ENCODE data around the gene LPCAT1. TPM values are rescaled to one million over a fixed set of nuclear protein-coding genes. Genes with fewer than 3 reads are reported as not detected.
"Not testable (repeated sequence)": the region's sequence is repeated elsewhere in the genome, so short reads cannot be mapped to it uniquely, and the experiment has no call there.

LPCAT1 gene
- total RNA-seq, 1 experiment from 2014 or later: 17.1 TPM

- Mint-ChIP-seq H3K27me3 (ENCODE audit: insufficient read depth, unreplicated experiment) (no peaks in the 10 kb centered on the region), H3K4me3 (ENCODE audit: unreplicated experiment) (no peak overlapping the region), H3K27ac (ENCODE audit: low read depth, unreplicated experiment) (no peak overlapping the region), H3K36me3 (ENCODE audit: insufficient read depth, unreplicated experiment) (peaks cover 52% of the 10 kb centered on the region), H3K9me3 (ENCODE audit: unreplicated experiment) (peaks cover 2% of the 10 kb centered on the region), H3K4me1 (ENCODE audit: insufficient read depth, unreplicated experiment) (no peaks in the 10 kb centered on the region)
- POLR2A ChIA-PET: no interaction called here
- no peak for TF ChIP-seq CTCF (IDR thresholded peaks at IDR 0.05; ENCODE audit: unreplicated experiment)
- no TSS peak for BruUV-seq (replicated peaks)
- intact Hi-C loops (cut with micrococcal nuclease): no loop called here
- CTCF ChIA-PET: interaction anchor here (0.5 to 0.7 kb wide), 2 partner anchors 38 to 256 kb away, joined by 3 read pairs; no protein-coding TSS in a partner anchor
- DNase-seq (ENCODE audit: unreplicated experiment): no peak
Measured at GRCh38 chr5:1460054-1460682, 63.6 kb downstream of the LPCAT1 start.

GRCh38 chr5:1459435-1459834 is 64.3 kb downstream of the LPCAT1 start:
- H3K27ac Mint-ChIP-seq (ENCODE audit: low read depth, unreplicated experiment); BruUV-seq (replicated peaks); H3K9me3 Mint-ChIP-seq (ENCODE audit: unreplicated experiment); H3K4me3 Mint-ChIP-seq (ENCODE audit: unreplicated experiment); POLR2A ChIA-PET; DNase-seq (ENCODE audit: unreplicated experiment); H3K27me3 Mint-ChIP-seq (ENCODE audit: insufficient read depth, unreplicated experiment); intact Hi-C loops (cut with micrococcal nuclease); CTCF ChIA-PET; H3K4me1 Mint-ChIP-seq (ENCODE audit: insufficient read depth, unreplicated experiment): not testable (repeated sequence)
- peaks cover 51% of the 10 kb centered on the region for H3K36me3 Mint-ChIP-seq (ENCODE audit: insufficient read depth, unreplicated experiment)

DNA sequence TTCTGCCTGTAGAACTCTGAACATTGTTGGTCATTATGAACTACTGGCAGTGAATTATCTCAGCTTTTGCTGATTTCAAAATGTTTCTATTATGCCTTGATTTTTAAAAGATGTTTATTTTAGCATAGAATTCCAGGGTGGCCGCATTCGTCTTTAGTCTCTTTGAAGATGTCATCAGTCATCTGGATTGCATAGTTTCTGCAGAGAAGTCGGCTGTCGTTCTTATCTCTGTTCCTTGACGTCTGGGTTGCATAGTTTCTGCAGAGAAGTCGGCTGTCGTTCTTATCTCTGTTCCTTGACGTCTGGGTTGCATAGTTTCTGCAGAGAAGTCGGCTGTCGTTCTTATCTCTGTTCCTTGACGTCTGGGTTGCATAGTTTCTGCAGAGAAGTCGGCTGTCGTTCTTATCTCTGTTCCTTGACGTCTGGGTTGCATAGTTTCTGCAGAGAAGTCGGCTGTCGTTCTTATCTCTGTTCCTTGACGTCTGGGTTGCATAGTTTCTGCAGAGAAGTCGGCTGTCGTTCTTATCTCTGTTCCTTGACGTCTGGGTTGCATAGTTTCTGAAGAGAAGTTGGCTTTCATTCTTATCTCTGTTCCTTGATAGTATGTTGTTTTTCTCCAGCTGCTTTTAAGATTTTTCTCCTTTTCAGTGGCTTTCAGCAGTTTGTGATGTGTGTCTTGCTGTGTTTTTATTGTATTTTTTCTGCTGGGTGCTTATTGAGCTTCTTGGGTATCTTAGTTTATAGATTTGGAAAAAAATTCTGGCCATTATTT is 67.5 kb downstream of the LPCAT1 start:
- BruUV-seq (replicated peaks); H3K27me3 Mint-ChIP-seq (ENCODE audit: insufficient read depth, unreplicated experiment); DNase-seq (ENCODE audit: unreplicated experiment); H3K27ac Mint-ChIP-seq (ENCODE audit: low read depth, unreplicated experiment); POLR2A ChIA-PET; H3K4me1 Mint-ChIP-seq (ENCODE audit: insufficient read depth, unreplicated experiment); H3K9me3 Mint-ChIP-seq (ENCODE audit: unreplicated experiment); intact Hi-C loops (cut with micrococcal nuclease); H3K4me3 Mint-ChIP-seq (ENCODE audit: unreplicated experiment): not testable (repeated sequence)
- CTCF ChIA-PET: interaction anchor here (0.7 kb wide), 1 partner anchor 1287 kb away, joined by 3 read pairs; no protein-coding TSS in a partner anchor
- H3K36me3 Mint-ChIP-seq (ENCODE audit: insufficient read depth, unreplicated experiment): peaks cover 28% of the 10 kb centered on the region

- Mint-ChIP-seq H3K27me3 (ENCODE audit: insufficient read depth, unreplicated experiment) (peaks cover 28% of the 10 kb centered on the region), H3K27ac (ENCODE audit: low read depth, unreplicated experiment) (no peak overlapping the region), H3K36me3 (ENCODE audit: insufficient read depth, unreplicated experiment) (peaks cover 13% of the 10 kb centered on the region), H3K9me3 (ENCODE audit: unreplicated experiment) (no peaks in the 10 kb centered on the region), H3K4me3 (ENCODE audit: unreplicated experiment) (no peak overlapping the region), H3K4me1 (ENCODE audit: insufficient read depth, unreplicated experiment) (no peaks in the 10 kb centered on the region)
- intact Hi-C loops (cut with micrococcal nuclease): no loop called here
- DNase-seq (ENCODE audit: unreplicated experiment): no peak
- no TSS peak for BruUV-seq (replicated peaks)
- no peak for TF ChIP-seq CTCF (IDR thresholded peaks at IDR 0.05; ENCODE audit: unreplicated experiment)
- ChIA-PET POLR2A (no interaction called here), CTCF (no interaction called here)
Measured at GRCh38 chr5:1453613-1454012, 70.1 kb downstream of the LPCAT1 start.

DNA sequence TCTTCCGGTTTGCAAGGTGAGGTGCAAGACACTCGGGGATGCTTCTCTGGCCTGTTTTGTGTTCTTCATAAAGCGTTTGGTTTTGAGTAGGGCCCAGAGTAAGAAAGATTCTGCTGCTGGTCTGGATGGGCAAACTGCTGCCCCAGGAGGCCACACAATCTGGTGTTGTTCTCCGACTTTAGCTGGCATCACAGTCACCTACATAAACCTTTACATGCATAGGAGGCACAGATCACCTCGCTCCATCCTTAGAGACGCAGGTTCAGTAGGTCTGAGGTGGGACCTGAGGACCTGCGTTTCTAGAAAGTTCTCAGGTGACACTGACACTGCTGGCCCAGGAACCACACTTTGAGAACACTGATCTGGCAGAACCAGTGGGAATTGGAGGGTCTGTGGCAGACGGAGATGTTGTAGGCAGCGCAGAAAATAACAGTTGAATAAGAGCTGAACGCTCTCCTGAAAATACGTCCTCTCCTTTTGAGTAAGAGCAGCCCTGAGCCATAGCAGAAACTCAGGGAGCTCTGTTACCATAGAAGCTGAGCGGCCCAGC is 74.6 kb downstream of the LPCAT1 start:
- ChIA-PET POLR2A (no interaction called here), CTCF (no interaction called here)
- Mint-ChIP-seq H3K4me1 (ENCODE audit: insufficient read depth, unreplicated experiment) (no peaks in the 10 kb centered on the region), H3K36me3 (ENCODE audit: insufficient read depth, unreplicated experiment) (no peaks in the 10 kb centered on the region), H3K27me3 (ENCODE audit: insufficient read depth, unreplicated experiment) (peaks cover 45% of the 10 kb centered on the region), H3K9me3 (ENCODE audit: unreplicated experiment) (no peaks in the 10 kb centered on the region), H3K4me3 (ENCODE audit: unreplicated experiment) (no peak overlapping the region), H3K27ac (ENCODE audit: low read depth, unreplicated experiment) (no peak overlapping the region)
- no peak for TF ChIP-seq CTCF (IDR thresholded peaks at IDR 0.05; ENCODE audit: unreplicated experiment)
- no peak for DNase-seq (ENCODE audit: unreplicated experiment)
- no TSS peak for BruUV-seq (replicated peaks)
- intact Hi-C loops (cut with micrococcal nuclease): no loop called here

Measured in MCF 10A (cell line).